ENCODE data around the gene SLIT3.

SLIT3 gene

DNA sequence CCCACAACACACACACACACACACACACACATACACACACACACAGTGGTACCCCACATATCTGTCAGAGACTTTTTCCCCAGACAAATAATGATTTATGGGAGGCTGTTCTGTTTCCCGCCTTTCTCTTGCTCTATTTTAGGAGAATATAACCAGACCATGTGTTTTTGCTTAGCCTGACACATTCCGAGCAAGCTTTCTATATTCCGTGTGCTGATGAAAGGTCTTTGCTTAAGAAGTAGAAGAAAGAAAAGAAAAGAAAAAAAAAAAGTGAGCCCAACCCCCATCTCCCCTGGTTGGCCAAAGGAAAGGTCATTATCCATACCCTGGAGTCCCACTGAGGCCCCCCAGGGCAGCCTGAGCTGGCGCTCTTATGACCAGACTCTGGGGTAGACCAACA, 338.6 kb downstream of the SLIT3 start:
- no peak for DNase-seq (ENCODE audit: low read depth in 2 of 2)

- DNase-seq (ENCODE audit: low read depth in 2 of 2) = no peak
These were observed 339.3 kb downstream of the SLIT3 start for GRCh38 chr5:168961681-168962080.

DNA sequence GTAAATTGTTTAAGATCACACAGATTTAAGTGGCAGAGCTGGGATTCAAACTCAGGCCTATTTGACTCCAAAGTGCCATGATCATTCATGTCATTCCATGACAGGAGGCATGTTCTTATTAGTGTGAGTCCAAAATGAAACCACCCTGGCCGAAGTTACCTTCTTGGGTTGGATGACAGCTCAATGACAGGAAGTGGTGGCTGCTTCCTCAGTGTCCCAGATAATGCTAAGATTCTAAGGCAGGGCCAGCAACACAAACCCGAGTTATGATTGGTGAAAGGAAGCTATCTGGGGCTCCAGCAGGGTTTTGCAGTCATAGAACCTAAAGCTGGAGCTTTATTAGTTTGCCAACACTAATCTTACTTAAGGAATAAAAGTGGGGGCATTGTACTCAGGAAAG, 340.4 kb downstream of the SLIT3 start:
- no peak for DNase-seq (ENCODE audit: low read depth in 2 of 2)

GRCh38 chr5:168953351-168953750, 347.6 kb downstream of the SLIT3 start:
- DNase-seq (ENCODE audit: low read depth in 2 of 2) = no peak

DNA sequence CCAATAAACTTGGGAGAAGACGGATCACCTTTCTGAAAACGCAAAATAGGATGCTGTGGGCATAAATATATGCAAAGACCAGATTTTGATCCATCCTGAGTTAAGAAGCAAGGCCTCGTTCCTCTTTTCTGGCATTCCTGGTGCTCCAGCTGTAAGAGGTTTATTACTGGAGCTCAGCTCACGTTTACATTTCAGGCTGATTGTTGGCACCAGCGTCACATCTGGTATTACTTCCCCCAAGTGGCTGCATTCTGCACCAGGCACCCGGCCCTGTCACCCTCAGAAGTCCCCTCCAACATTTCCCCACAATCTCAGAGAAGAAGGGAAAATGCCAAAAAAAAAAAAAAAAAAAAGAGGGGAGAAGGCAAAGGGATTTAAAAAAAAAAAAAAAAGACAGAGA, 348.7 kb downstream of the SLIT3 start:
- DNase-seq (ENCODE audit: low read depth in 2 of 2) = no peak

DNA sequence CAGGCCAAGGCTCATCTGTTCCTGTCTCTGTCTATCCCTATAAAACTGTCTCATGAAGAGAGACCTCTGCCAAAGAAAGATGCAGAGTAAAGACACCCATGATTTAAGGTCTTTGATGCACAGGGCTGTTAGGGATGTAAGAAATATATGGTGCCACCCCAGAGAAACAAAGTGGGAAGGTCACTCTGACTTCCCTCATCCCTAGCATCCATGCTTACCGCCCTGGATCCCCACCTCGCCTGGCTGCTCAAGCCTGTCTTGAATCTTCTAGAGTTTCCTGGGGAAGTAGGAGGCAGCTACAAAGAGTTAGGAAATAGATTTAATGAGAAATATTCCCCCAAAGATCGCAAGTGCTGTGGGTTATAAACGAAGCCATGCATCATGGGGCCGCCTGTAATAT, 349.2 kb downstream of the SLIT3 start:
- no peak for DNase-seq (ENCODE audit: low read depth in 2 of 2)

- DNase-seq (ENCODE audit: low read depth in 2 of 2) = no peak
These were observed 349.6 kb downstream of the SLIT3 start for GRCh38 chr5:168951356-168951755.

- no peak for DNase-seq (ENCODE audit: low read depth in 2 of 2)
These were observed 350.5 kb downstream of the SLIT3 start for GRCh38 chr5:168950241-168950951.

DNA sequence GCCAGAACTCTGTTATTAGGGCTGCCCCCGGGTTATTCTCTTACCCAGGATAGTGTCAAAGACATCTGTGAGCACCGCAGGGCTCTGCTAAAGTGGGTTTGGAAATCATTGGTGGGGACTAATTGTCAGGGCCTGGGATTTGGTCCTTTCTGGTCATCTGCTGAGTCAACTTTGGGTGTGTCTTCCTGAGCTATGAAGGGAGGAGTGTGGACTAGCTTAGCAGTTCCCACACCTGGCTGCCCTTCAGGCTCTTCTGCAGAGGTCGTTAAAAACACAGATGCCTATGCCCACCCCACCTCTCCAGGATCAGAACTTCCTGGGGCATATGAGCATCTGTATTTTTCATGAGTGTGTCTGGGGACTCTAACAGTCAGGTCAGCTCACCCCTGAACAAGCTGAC, 352.2 kb downstream of the SLIT3 start:
- no peak for DNase-seq (ENCODE audit: low read depth in 2 of 2)

DNA sequence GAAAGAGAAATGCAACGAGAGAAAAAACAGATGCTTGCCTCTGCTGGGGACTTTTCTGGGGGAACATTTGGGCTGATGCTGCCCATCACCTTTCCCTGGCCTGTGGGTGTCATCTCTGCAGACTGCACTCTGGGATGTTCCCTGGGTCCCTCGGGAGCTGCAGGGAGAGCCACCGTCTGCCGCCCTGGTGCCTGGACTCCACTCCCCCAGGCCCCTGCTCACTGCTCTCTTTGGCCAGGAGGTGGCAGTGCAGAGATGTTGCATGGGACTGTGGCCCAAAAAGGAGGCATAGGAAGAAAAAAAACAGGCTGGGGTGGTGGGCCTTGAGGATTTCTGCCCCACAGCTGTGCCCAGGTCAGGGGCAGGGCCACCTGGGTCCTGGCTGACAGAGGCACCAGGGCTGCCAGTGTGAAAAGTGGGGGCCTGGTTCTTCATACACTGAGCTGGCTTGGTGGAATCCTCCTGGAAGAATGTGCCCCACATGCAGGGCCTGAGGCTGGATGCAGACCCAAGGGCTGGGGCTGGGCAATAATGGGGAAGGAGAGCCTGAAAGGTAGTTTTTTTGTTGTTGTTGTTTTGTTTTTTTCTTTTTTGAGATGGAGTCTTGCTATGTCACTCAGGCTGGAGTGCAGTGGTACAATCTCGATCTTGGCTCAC, 353.6 kb downstream of the SLIT3 start:
- DNase-seq (ENCODE audit: low read depth in 2 of 2) = peak; percentile 26 to 43

DNA sequence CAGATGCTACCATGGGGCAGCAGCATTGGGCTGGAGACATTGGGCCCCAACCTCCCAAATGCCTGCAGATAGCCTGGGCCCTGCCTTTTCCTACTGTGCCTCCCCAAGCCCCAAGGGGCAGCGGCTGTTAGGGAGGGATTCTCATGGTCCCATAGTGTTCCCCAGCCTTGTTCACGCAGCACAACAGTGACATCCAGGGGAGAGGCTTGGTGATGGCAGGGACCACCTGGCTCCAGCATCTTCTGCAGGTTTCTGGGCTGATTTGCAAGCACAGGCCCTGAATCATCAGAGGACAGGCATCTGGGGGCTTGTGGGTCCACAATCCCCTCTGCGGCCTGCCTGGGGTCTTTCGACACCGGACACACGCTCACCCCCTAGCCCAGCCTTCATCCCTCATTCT, 354.6 kb downstream of the SLIT3 start:
- no peak for DNase-seq (ENCODE audit: low read depth in 2 of 2)

GRCh38 chr5:168944004-168944403, 356.9 kb downstream of the SLIT3 start:
- no peak for DNase-seq (ENCODE audit: low read depth in 2 of 2)

- no peak for DNase-seq (ENCODE audit: low read depth in 2 of 2)
These were observed 357.7 kb downstream of the SLIT3 start for GRCh38 chr5:168943091-168943884.

DNA sequence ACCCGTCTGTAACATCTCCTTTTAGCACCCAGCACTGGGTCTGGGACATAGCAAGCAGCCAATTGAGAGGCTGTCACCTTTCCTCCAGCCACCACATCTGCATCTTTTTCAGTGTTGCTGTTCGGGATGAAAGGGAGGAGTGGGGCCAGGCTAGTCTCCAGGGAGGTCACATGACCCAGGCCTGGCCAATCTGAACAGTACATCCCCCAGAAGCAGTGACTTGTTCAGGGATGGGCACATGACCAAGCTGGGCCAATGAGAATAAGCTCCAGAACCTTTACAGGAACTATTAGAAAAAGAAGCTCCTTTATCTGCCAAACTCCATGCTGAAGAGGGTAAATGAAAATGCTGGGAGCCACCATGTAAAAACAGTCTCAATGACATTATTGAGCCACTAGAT, 359.0 kb downstream of the SLIT3 start:
- DNase-seq (ENCODE audit: low read depth in 2 of 2) = no peak

DNA sequence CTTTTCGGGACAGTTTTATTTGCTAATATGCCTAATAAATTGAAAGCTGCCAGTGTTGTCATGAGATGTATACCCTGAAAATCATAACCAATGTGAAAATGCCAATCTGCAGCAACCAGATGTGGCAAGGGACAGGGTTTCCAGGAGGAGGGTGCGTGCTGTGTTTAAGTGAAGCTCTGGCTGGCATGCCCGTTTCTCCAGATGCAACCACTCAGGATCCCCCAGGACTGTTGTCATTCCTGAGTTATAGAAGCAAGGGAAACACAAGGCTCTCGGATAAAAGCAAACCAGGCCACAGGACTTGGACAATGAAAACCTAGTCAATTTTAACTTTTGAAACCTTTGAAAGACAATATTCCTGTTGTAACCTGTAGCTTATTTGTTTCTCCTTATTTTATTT, 360.2 kb downstream of the SLIT3 start:
- no peak for DNase-seq (ENCODE audit: low read depth in 2 of 2)

GRCh38 chr5:168939887-168940544, 360.9 kb downstream of the SLIT3 start:
- no peak for DNase-seq (ENCODE audit: low read depth in 2 of 2)

DNA sequence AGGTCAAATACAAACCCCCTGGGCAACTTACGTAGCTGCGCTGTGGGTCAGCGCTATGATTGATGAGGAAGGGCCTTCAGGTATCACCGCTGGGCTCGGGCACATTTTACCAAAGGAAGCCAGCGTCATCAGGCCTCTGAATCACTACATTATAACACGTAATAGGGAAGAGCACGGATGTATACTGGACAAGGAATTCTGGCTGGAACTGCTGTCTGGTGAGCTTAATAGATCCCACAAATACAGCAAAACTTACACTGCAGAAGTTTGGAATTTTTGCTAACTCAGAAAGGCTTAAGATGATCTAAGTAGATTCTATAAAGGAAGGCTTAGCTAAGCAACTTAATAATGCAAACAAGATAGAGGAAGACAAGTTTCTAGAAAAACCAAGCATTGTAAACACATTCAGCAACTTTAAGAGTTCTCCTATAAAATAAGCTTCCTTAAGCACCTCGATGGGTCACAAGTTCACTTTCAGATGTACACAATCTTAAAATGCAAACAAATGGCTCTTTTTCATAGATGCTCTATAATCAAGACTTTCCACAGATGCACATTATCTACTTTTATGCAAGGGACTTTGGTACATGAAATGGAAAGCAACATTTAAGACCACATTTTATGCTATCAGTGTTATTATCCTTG, 361.7 kb downstream of the SLIT3 start:
- no peak for DNase-seq (ENCODE audit: low read depth in 2 of 2)

GRCh38 chr5:168936511-168936910, 364.4 kb downstream of the SLIT3 start:
- DNase-seq (ENCODE audit: low read depth in 2 of 2) = no peak

DNA sequence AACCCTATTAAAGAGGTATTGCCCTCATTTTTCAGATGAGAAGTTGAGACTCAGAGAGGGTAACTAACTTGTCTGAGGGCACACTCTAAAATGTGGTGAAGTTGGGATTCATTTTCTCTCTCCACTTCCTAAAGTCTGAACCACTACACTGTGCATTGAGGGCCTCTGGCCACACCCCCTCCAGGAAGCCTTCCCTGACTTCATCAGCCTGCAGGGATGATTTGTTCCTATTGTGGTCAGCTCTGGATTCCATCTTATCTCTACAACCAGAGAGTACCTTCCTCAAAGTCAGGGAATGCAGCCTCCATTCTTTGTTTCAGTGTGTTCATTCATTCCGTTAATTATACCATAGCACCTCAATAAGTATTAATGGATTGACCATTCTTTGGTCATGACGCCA, 365.8 kb downstream of the SLIT3 start:
- no peak for DNase-seq (ENCODE audit: low read depth in 2 of 2)

GRCh38 chr5:168934169-168934568, 366.8 kb downstream of the SLIT3 start:
- no peak for DNase-seq (ENCODE audit: low read depth in 2 of 2)

DNA sequence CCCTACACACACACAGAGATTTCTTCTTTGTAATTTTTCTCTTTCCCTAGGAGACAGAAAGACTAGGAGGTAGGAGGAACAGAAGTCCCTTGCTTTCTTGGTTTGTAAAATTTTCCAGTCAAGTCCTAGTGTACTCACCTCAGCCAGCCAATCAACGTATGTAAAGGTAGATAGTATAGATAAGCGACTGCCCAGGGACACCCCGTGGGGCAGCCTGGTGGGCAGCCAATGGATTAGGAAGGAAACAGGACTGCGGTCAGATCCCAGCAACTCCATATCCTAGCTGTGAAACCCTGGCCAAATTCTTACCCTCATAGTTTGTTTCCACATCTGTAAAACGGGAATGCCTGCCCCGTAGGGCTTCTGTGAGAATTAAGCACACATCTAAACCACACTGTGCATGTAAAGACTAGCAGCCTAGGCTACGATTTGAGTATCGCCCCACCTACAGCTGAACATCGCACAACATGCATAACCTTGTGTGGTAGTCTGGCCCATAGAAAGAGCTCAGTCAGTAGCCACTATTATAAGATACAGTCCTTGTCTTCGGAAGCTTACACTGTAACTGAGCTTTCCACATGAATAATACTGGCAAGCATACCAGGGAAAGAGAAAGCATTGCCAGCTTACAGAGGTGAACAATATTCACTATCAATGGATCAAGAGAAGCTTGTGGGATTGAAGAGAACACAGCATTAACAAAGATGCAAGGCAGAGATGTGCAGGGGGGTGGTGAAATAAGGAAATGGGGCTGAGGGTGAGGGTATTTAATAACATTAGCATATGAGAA, 368.3 kb downstream of the SLIT3 start:
- no peak for DNase-seq (ENCODE audit: low read depth in 2 of 2)

Measured in stimulated activated CD4-positive, alpha-beta T cell treated with anti-CD3 and anti-CD28 coated beads, Interleukin-4, amount 100 ng/mL, for 48 hours (primary cell).